A549 (cell line): Measurements from ENCODE around the gene TPP2. TPM values are rescaled to one million over a fixed set of nuclear protein-coding genes. Genes with fewer than 3 reads are reported as not detected.

ENCODE experiments used
- ATAC-seq, 2 experiments: fragments of 200-7000 bp in 1 of 2; fragments of >200 bp in 1 of 2; cut with Nextera tagmentation in 1 of 2; cut with Tn5 transposase in 1 of 2; 3 replicates each; pipeline versions ENCODE4 v1.8.0 to v1.9.1; 2018 to 2020; ENCODE audit warnings: mild to moderate bottlenecking in 1 of 2, moderate library complexity in 1 of 2
- CTCF ChIA-PET: fragments of 300-600 bp; sonication (Branson Sonifier 250); formaldehyde crosslinking; extraction: SDS; loops from one replicate; lab custom pipeline; 2021; ENCODE audit warnings: antibody characterized with exemption, inconsistent platforms; lab: Yijun Ruan, JAX
- POLR2A ChIA-PET: fragments of 350-600 bp; formaldehyde crosslinking; extraction: SDS; loops from one replicate; lab custom pipeline; 2021; ENCODE audit warnings: antibody characterized with exemption, inconsistent platforms; lab: Yijun Ruan, JAX
- DNase-seq, 2 experiments: peaks; one replicate each; pipeline versions ENCODE4 v3.0.0 to v3.0.0-alpha.2; 2011 to 2016; ENCODE audit warnings: low read depth in 1 of 2, low spot score in 1 of 2
- FAIRE-seq: peaks from 2 replicates; lab custom pipeline; 2011; peaks lifted over from hg19 to GRCh38; lab: Jason Lieb, UNC
- H3K27ac ChIP-seq, 2 experiments: fragments of >200 bp; sonication (Bioruptor Twin); formaldehyde crosslinking; 3 replicates each; pipeline ENCODE4 v1.5.1; 2016 to 2017
- H3K4me1 ChIP-seq: fragments of >200 bp; sonication (Bioruptor Twin); formaldehyde crosslinking; 3 replicates; pipeline ENCODE4 v1.6.1; 2016
- H3K4me2 ChIP-seq: fragments of >200 bp; sonication (Bioruptor Twin); formaldehyde crosslinking; 3 replicates; pipeline ENCODE4 v1.6.1; 2016
- H3K4me3 ChIP-seq: fragments of >200 bp; sonication (Bioruptor Twin); formaldehyde crosslinking; 3 replicates; pipeline ENCODE4 v1.5.1; 2016
- H3K9me3 ChIP-seq: fragments of >200 bp; sonication (Bioruptor Twin); formaldehyde crosslinking; 3 replicates; pipeline ENCODE4 v1.6.1; 2016
- CBX2 ChIP-seq: fragments of 200-600 bp; sonication (generic); IDR thresholded peaks from 2 replicates; pipeline ENCODE4 v1.6.1; 2016; ENCODE audit warnings: low read depth, mild to moderate bottlenecking, borderline replicate concordance
- CBX8 ChIP-seq: fragments of 200-600 bp; sonication (generic); IDR thresholded peaks from 2 replicates; pipeline ENCODE4 v1.6.1; 2016
- CEBPB ChIP-seq, 2 experiments: fragments of >200 bp in 1 of 2; sonication (Bioruptor Twin) in 1 of 2; formaldehyde crosslinking in 1 of 2; IDR thresholded peaks; 2 replicates each; pipeline ENCODE4 v1.6.1; 2012 to 2016
- EP300 ChIP-seq, 2 experiments: fragments of >200 bp; sonication (Bioruptor Twin); formaldehyde crosslinking; IDR thresholded peaks; 2 replicates in 1 of 2; 3 replicates in 1 of 2; pipeline ENCODE4 v1.6.1; 2016 to 2017
- ESRRA ChIP-seq: fragments of 150-350 bp; IDR thresholded peaks from 2 replicates; pipeline ENCODE4 v1.6.1; 2014; ENCODE audit warnings: mild to moderate bottlenecking, low read length, borderline replicate concordance
- FOSB ChIP-seq: fragments of 250-450 bp; sonication (Bioruptor Pico); IDR thresholded peaks from 2 replicates; pipeline ENCODE4 v1.5.0; 2020; ENCODE audit warnings: mild to moderate bottlenecking, moderate library complexity
- FOSL2 ChIP-seq, 2 experiments: fragments of 450-650 bp in 1 of 2; fragments of >200 bp in 1 of 2; sonication (Bioruptor Twin) in 1 of 2; formaldehyde crosslinking; IDR thresholded peaks; 2 replicates each; pipeline versions ENCODE4 v1.5.0 to v1.6.1; 2016 to 2020; ENCODE audit warnings: mild to moderate bottlenecking in 1 of 2, moderate library complexity in 1 of 2
- FOXS1 ChIP-seq: fragments of 250-450 bp; sonication (Bioruptor Pico); IDR thresholded peaks from 2 replicates; pipeline ENCODE4 v1.5.0; 2020; ENCODE audit warnings: mild to moderate bottlenecking, moderate library complexity
- GATA3 ChIP-seq: IDR thresholded peaks from 2 replicates; pipeline ENCODE4 v1.6.1; 2012; ENCODE audit warnings: borderline replicate concordance
- HDAC2 ChIP-seq: fragments of 200-600 bp; sonication (generic); IDR thresholded peaks from 2 replicates; pipeline ENCODE4 v1.6.1; 2016
- HEYL ChIP-seq: fragments of 250-450 bp; sonication (Bioruptor Pico); IDR thresholded peaks from 2 replicates; pipeline ENCODE4 v1.8.0; 2021; ENCODE audit warnings: mild to moderate bottlenecking, moderate library complexity
- HOXA7 ChIP-seq: fragments of 250-450 bp; sonication (Bioruptor Pico); IDR thresholded peaks from 2 replicates; pipeline ENCODE4 v1.5.0; 2020; ENCODE audit warnings: mild to moderate bottlenecking, moderate library complexity
- HOXB13 ChIP-seq: fragments of 250-450 bp; sonication (Bioruptor Pico); IDR thresholded peaks from 2 replicates; pipeline ENCODE4 v1.5.0; 2020; ENCODE audit warnings: low read depth, mild to moderate bottlenecking, moderate library complexity
- MYC ChIP-seq: IDR thresholded peaks from 2 replicates; pipeline ENCODE4 v1.6.1; 2012; ENCODE audit warnings: mild to moderate bottlenecking, inconsistent platforms, low read length, improper control_type of control experiment, borderline replicate concordance
- PHF8 ChIP-seq: fragments of 200-600 bp; sonication (generic); IDR thresholded peaks from 2 replicates; pipeline ENCODE4 v1.6.1; 2016; ENCODE audit warnings: low read depth, mild to moderate bottlenecking, antibody characterized with exemption, moderate library complexity, borderline replicate concordance
- POLR2AphosphoS2 ChIP-seq: conservative IDR thresholded peaks from 2 replicates; pipeline ENCODE4 v1.6.1; 2012; ENCODE audit warnings: low read length, improper control_type of control experiment, inconsistent platforms
- RCOR1 ChIP-seq: fragments of 150-350 bp; IDR thresholded peaks from 2 replicates; pipeline ENCODE4 v1.6.1; 2014; ENCODE audit warnings: antibody characterized with exemption, low read length, low read depth
- RNF2 ChIP-seq: fragments of 200-600 bp; sonication (generic); IDR thresholded peaks from 2 replicates; pipeline ENCODE4 v1.6.1; 2016; ENCODE audit warnings: low read depth, mild to moderate bottlenecking, antibody characterized with exemption, moderate library complexity, borderline replicate concordance
- SMC3 ChIP-seq: fragments of >200 bp; sonication (Bioruptor Twin); formaldehyde crosslinking; IDR thresholded peaks from 3 replicates; pipeline ENCODE4 v1.6.1; 2018; ENCODE audit warnings: inconsistent platforms
- SREBF2 ChIP-seq: fragments of 450-650 bp; IDR thresholded peaks from 2 replicates; pipeline ENCODE4 v1.6.1; 2014; ENCODE audit warnings: mild to moderate bottlenecking, moderate library complexity
- TP53 ChIP-seq: fragments of 250-450 bp; sonication (Bioruptor Pico); IDR thresholded peaks from 2 replicates; pipeline ENCODE4 v1.5.0; 2021; ENCODE audit warnings: mild to moderate bottlenecking, moderate library complexity
- ZC3H11A ChIP-seq: fragments of 450-650 bp; IDR thresholded peaks from 2 replicates; pipeline ENCODE4 v1.6.1; 2014; ENCODE audit warnings: antibody characterized with exemption, mild to moderate bottlenecking
- ZFP36 ChIP-seq: fragments of 450-650 bp; IDR thresholded peaks from 2 replicates; pipeline ENCODE4 v1.6.1; 2014; ENCODE audit warnings: borderline replicate concordance; ENCODE audit not compliant: partially characterized antibody
- ZNF302 ChIP-seq: fragments of 250-450 bp; sonication (Bioruptor Pico); IDR thresholded peaks from 2 replicates; pipeline ENCODE4 v1.9.0; 2021; ENCODE audit warnings: inconsistent platforms, mild to moderate bottlenecking, moderate library complexity
- ZSCAN20 ChIP-seq: fragments of 250-450 bp; sonication (Bioruptor Pico); IDR thresholded peaks from 2 replicates; pipeline ENCODE4 v1.8.0; 2022; ENCODE audit warnings: mild to moderate bottlenecking, moderate library complexity
- WGBS: methylation state at CpG from one replicate; pipeline ENCODE4 v1.1.6; 2017; ENCODE audit errors: missing lambda C conversion rate; 5-methylcytosine and 5-hydroxymethylcytosine counted together
- polyA plus RNA-seq, 4 experiments: library from polyadenylated mRNA; depleted of rRNA in 3 of 4; stranded (reverse); fragments of >200 nt; fragmentation: RNase III in 1 of 4; extraction: RNeasy Plus Mini Kit Qiagen cat#74134 plus additional on column Dnase treatment in 1 of 4; gene quantifications; 2 replicates in 3 of 4; 3 replicates in 1 of 4; pipeline ENCODE4 v1.2.3, GENCODE V29; 2011 to 2017
- TF ChIP-seq, protein P1 (sequence below): fragments of 150-350 bp; IDR thresholded peaks from 2 replicates; pipeline ENCODE4 v1.6.1; 2014; ENCODE audit warnings: low read depth, mild to moderate bottlenecking, low read length
- TF ChIP-seq, protein P2 (sequence below): fragments of >200 bp; sonication (Bioruptor Twin); formaldehyde crosslinking; IDR thresholded peaks from 2 replicates; pipeline ENCODE4 v1.6.1; 2016
- TF ChIP-seq, protein P3 (sequence below): IDR thresholded peaks from 2 replicates; pipeline ENCODE4 v1.6.1; 2012
- TF ChIP-seq, protein P4 (sequence below): fragments of >200 bp; sonication (Bioruptor Twin); formaldehyde crosslinking; IDR thresholded peaks from 3 replicates; pipeline ENCODE4 v1.5.1; 2016
- TF ChIP-seq, protein P5 (sequence below): IDR thresholded peaks from 2 replicates; pipeline ENCODE4 v1.6.1; 2012; ENCODE audit warnings: low read depth, borderline replicate concordance
- TF ChIP-seq, protein P6 (sequence below): IDR thresholded peaks from 2 replicates; pipeline ENCODE4 v1.6.1; 2012
- TF ChIP-seq, protein P7 (sequence below): fragments of 250-450 bp; sonication (Bioruptor Pico); IDR thresholded peaks from 2 replicates; pipeline ENCODE4 v1.5.0; 2021; ENCODE audit warnings: mild to moderate bottlenecking, moderate library complexity, borderline replicate concordance

The TPP2 gene
- polyA plus RNA-seq, 2 of the 4 experiments (the other 2 are of a cell fraction) = 18.6 to 28.4 TPM

DNA sequence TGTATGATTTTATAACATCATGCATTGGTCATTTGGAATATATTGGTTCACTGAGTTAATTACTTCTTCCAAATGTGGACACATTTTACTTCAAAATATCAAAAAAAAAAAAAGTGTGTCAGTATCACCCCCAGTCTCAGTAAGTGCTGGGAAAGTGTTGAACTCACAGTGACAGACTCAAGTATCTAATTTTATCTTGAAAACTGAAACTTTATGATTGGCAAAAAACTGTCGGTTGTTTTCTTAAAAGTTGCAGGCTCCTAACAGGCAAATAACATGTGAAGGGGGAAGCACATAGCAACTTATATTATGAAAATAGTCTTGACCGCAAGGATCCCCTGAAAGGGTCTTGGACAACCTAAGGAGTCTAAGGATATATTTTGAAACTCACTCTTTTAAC lies 33.5 kb upstream of the TPP2 start (continued):
- TF ChIP-seq, protein P1, sequence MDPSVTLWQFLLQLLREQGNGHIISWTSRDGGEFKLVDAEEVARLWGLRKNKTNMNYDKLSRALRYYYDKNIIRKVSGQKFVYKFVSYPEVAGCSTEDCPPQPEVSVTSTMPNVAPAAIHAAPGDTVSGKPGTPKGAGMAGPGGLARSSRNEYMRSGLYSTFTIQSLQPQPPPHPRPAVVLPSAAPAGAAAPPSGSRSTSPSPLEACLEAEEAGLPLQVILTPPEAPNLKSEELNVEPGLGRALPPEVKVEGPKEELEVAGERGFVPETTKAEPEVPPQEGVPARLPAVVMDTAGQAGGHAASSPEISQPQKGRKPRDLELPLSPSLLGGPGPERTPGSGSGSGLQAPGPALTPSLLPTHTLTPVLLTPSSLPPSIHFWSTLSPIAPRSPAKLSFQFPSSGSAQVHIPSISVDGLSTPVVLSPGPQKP = no peak
- TF ChIP-seq ZNF302 (CRISPR knock-in tag) = no peak

DNA sequence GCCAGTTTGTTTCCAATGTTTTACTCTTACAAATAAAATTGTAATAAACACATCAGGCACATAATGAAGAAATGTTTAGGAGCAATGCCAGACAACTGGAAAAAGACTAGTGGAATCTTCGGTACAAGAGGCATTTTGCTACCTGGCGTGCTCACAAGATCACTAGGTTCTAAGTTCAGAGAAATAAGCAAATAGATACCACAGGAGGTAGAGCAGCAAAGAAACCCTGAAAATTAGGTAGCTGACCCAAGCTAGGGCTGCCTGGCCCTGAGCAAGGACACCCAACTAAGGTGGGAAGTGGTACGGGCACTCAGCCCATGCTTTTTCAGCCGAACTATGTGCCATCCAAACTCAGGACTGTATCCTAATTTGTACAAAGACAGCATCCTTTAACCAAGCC lies 32.2 kb upstream of the TPP2 start:
- Histone ChIP-seq H3K9me3 (no peaks in the 10 kb centered on the region), H3K4me1 (no peaks in the 10 kb centered on the region), H3K27ac (no peak overlapping the region), H3K4me3 (no peak overlapping the region), H3K4me2 (no peak overlapping the region)
- POLR2A ChIA-PET = no interaction called here
- DNase-seq (no peak), ATAC-seq (no peak), FAIRE-seq (no peak)
- 31% methylated on average over 4 of the region's 4 CpGs for WGBS
- TF ChIP-seq RCOR1 = no peak
- TF ChIP-seq, protein P2, sequence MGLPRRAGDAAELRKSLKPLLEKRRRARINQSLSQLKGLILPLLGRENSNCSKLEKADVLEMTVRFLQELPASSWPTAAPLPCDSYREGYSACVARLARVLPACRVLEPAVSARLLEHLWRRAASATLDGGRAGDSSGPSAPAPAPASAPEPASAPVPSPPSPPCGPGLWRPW = no peak
- no peak for TF ChIP-seq SREBF2
- no peak for TF ChIP-seq CBX2
- no peak for TF ChIP-seq FOSL2 (IDR thresholded peaks at IDR 0.05)
- no peak for TF ChIP-seq FOSL2 (CRISPR knock-in tag; IDR thresholded peaks at IDR 0.05)
- no peak for TF ChIP-seq FOSB (CRISPR knock-in tag)
- TF ChIP-seq PHF8 = no peak
- TF ChIP-seq, protein P3, sequence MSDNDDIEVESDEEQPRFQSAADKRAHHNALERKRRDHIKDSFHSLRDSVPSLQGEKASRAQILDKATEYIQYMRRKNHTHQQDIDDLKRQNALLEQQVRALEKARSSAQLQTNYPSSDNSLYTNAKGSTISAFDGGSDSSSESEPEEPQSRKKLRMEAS = no peak
- no peak for TF ChIP-seq CBX8
- no peak for TF ChIP-seq HOXB13
- TF ChIP-seq TP53 = no peak
- TF ChIP-seq, protein P4, sequence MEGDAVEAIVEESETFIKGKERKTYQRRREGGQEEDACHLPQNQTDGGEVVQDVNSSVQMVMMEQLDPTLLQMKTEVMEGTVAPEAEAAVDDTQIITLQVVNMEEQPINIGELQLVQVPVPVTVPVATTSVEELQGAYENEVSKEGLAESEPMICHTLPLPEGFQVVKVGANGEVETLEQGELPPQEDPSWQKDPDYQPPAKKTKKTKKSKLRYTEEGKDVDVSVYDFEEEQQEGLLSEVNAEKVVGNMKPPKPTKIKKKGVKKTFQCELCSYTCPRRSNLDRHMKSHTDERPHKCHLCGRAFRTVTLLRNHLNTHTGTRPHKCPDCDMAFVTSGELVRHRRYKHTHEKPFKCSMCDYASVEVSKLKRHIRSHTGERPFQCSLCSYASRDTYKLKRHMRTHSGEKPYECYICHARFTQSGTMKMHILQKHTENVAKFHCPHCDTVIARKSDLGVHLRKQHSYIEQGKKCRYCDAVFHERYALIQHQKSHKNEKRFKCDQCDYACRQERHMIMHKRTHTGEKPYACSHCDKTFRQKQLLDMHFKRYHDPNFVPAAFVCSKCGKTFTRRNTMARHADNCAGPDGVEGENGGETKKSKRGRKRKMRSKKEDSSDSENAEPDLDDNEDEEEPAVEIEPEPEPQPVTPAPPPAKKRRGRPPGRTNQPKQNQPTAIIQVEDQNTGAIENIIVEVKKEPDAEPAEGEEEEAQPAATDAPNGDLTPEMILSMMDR = no peak
- no peak for TF ChIP-seq ZSCAN20
- TF ChIP-seq ZC3H11A = no peak
- no peak for TF ChIP-seq RNF2
- TF ChIP-seq HEYL (CRISPR knock-in tag) = no peak
- no peak for TF ChIP-seq HOXA7
- TF ChIP-seq, protein P5, sequence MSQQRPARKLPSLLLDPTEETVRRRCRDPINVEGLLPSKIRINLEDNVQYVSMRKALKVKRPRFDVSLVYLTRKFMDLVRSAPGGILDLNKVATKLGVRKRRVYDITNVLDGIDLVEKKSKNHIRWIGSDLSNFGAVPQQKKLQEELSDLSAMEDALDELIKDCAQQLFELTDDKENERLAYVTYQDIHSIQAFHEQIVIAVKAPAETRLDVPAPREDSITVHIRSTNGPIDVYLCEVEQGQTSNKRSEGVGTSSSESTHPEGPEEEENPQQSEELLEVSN = no peak
- TF ChIP-seq CEBPB (IDR thresholded peaks at IDR 0.05) = no peak
- TF ChIP-seq MYC = no peak
- CTCF ChIA-PET = interaction anchor here (3.3 kb wide), 1 partner anchor 8 kb away, joined by 12 read pairs; no protein-coding TSS in a partner anchor

DNA sequence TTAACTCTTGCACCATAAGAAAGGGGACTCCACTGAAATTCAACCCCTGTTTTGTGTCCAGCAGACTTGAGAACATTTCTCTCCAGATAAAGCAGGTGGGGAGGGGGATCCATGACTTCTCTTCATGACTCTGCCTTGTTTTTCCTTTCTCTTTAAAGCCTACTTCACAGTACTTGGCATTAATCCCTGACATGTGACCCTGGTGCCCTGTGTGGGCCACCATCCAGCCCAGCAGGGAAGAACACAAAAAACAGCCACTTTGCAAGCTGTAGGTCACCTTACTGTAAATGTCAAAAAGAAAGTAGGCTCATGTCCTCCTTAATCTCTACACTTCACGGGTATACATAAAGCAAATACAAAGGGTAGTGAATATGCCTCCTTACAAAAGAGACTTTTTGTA lies 30.3 kb upstream of the TPP2 start:
- H3K4me2 ChIP-seq = no peak overlapping the region
- H3K9me3 ChIP-seq = no peaks in the 10 kb centered on the region
- H3K27ac ChIP-seq = no peak overlapping the region
- FAIRE-seq (no peak), ATAC-seq (no peak), DNase-seq (no peak)
- no peaks in the 10 kb centered on the region for H3K4me1 ChIP-seq
- CTCF ChIA-PET = interaction anchor here (0.6 to 3.3 kb wide), 3 partner anchors 10 to 275 kb away, joined by 3 to 12 read pairs (median 3); no protein-coding TSS in a partner anchor
- no peak overlapping the region for H3K4me3 ChIP-seq
- WGBS = 0% methylated on average over 1 of the region's 1 CpG
- POLR2A ChIA-PET = no interaction called here
- no peak for TF ChIP-seq ESRRA
- no peak for TF ChIP-seq RCOR1
- TF ChIP-seq, protein P6, sequence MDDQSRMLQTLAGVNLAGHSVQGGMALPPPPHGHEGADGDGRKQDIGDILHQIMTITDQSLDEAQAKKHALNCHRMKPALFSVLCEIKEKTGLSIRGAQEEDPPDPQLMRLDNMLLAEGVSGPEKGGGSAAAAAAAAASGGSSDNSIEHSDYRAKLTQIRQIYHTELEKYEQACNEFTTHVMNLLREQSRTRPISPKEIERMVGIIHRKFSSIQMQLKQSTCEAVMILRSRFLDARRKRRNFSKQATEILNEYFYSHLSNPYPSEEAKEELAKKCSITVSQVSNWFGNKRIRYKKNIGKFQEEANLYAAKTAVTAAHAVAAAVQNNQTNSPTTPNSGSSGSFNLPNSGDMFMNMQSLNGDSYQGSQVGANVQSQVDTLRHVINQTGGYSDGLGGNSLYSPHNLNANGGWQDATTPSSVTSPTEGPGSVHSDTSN = no peak
- TF ChIP-seq GATA3 = no peak
- no peak for TF ChIP-seq EP300 (IDR thresholded peaks at IDR 0.05)
- TF ChIP-seq SMC3 = no peak
- TF ChIP-seq ZC3H11A = no peak
- no peak for TF ChIP-seq FOXS1 (CRISPR knock-in tag)
- TF ChIP-seq, protein P7, sequence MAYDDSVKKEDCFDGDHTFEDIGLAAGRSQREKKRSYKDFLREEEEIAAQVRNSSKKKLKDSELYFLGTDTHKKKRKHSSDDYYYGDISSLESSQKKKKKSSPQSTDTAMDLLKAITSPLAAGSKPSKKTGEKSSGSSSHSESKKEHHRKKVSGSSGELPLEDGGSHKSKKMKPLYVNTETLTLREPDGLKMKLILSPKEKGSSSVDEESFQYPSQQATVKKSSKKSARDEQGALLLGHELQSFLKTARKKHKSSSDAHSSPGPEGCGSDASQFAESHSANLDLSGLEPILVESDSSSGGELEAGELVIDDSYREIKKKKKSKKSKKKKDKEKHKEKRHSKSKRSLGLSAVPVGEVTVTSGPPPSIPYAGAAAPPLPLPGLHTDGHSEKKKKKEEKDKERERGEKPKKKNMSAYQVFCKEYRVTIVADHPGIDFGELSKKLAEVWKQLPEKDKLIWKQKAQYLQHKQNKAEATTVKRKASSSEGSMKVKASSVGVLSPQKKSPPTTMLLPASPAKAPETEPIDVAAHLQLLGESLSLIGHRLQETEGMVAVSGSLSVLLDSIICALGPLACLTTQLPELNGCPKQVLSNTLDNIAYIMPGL (CRISPR knock-in tag) = no peak
- TF ChIP-seq HOXA7 = no peak
- TF ChIP-seq POLR2AphosphoS2 = no peak
- TF ChIP-seq HDAC2 = no peak
- TF ChIP-seq ZFP36 = no peak
